Measurements from ENCODE around the gene MILR1.
"Not testable (repeated sequence)": the region's sequence is repeated elsewhere in the genome, so short reads cannot be mapped to it uniquely, and the experiment has no call there.

MILR1 gene

DNA sequence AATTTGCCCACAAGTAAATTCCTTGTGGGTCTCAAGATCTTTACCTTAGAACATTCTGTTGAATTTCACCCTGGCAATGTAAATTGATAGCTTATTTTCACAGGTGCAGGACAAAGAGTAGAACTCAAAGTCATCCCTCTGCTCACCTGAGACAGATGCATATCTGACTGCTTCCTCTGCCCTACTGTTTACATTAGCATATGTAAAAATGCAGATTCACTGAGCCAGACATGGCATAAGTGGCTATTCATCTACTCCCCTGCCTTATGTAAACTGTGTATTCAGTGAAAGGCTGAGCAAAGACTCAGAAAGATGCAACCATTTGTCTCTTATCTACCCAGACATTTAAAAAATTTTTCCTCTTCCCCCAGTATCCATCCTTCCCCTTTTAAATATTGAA is 22.3 kb upstream of the MILR1 start:
- no peak for DNase-seq (ENCODE audit: low read depth)
- TF ChIP-seq, protein P1, sequence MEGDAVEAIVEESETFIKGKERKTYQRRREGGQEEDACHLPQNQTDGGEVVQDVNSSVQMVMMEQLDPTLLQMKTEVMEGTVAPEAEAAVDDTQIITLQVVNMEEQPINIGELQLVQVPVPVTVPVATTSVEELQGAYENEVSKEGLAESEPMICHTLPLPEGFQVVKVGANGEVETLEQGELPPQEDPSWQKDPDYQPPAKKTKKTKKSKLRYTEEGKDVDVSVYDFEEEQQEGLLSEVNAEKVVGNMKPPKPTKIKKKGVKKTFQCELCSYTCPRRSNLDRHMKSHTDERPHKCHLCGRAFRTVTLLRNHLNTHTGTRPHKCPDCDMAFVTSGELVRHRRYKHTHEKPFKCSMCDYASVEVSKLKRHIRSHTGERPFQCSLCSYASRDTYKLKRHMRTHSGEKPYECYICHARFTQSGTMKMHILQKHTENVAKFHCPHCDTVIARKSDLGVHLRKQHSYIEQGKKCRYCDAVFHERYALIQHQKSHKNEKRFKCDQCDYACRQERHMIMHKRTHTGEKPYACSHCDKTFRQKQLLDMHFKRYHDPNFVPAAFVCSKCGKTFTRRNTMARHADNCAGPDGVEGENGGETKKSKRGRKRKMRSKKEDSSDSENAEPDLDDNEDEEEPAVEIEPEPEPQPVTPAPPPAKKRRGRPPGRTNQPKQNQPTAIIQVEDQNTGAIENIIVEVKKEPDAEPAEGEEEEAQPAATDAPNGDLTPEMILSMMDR (IDR thresholded peaks at IDR 0.05; ENCODE audit: low read depth, low read length, missing control alignments) = no peak
- H3K4me3 ChIP-seq (ENCODE audit: low read depth, low read length) = no peak overlapping the region

DNA sequence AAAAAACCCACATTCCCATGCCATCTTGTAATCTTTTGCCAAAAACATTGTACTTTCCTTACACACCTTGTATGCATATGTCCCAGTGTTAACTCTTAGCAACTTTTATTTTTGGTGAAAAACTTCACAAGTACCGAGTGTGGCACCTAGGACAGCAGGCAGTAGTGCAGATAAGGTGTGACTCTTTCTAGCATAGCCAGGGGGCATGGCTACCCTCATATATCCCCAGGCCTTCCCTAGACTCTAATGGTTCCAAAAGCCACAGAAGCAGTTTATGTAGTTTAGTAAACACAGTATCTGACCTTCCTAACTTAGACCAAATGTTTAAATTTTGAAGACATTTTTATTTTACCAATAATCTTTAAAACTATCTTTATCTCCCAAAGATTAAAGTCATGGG is 20.5 kb upstream of the MILR1 start:
- H3K4me3 ChIP-seq (ENCODE audit: low read depth, low read length) = no peak overlapping the region
- TF ChIP-seq, protein P1 (IDR thresholded peaks at IDR 0.05; ENCODE audit: low read depth, low read length, missing control alignments) = no peak
- no peak for DNase-seq (ENCODE audit: low read depth)

DNA sequence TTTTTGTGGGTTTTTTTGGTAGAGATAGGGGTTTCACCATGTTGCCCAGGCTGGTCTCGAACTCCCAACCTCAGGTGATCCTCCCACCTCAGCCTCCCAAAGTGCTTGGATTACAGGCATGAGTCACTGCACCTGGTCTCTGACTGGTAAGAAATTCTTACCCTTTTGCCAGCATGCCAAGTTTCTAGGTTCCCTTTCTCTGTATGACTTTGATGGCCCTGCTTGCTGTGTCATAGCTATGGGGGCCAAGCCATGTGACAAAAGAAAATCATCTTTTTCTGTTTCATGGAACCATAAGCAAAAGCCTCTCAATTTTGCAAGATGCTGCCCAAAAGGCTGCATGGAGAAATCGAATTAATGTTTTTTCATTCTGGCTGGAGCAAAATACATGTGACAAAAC is 18.9 kb upstream of the MILR1 start:
- DNase-seq (ENCODE audit: low read depth) = not testable (repeated sequence)

DNA sequence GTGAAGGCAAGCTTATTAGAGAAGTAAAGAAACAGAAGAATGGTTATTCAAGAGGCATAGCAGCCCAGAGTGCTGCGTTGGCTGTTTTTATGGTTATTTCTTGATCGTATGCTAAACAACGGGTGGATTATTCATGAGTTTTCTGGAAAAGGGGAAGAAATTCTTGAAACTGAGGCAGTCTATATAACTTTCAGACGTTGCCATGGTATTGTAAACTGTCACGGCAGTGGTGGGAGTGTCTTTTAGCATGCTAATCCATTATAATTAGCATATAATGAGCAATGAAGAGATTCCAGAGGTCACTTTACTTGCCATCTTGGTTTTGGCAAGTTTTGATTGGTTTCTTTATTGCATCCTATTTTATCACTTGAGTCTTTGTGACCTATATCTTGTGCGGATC is 17.4 kb upstream of the MILR1 start:
- no peak overlapping the region for H3K4me3 ChIP-seq (ENCODE audit: low read depth, low read length)
- TF ChIP-seq, protein P1 (IDR thresholded peaks at IDR 0.05; ENCODE audit: low read depth, low read length, missing control alignments) = no peak
- no peak for DNase-seq (ENCODE audit: low read depth)

More for the DNA sequence above, 18.9 kb upstream of the MILR1 start:
- H3K4me3 ChIP-seq (ENCODE audit: low read depth, low read length) = not testable (repeated sequence)

DNA sequence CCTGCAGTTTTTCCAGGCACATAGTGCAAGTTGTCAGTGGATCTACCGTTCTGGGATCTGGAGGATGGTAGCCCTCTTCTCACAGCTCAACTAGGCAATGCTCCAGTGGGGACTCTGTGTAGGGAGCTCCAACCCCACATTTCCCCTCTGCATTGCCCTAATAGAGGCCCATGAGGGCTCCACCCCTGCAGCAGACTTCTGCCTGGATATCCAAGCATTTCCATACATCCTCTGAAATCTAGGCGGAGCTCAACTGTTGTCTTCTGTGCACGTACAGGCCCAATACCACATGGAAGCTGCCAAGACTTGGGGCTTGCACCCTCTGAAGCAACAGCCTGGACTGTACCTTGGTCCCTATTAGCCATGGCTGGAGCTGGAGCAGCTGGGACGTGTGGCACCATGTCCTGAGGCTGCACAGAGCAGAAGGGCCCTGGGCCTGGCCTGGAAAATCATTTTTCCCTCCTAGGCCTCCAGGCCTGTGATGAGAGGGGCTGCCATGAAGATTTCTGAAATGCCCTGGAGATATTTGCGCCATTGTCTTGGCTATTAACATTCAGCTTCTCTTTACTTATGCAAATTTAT is 10.9 kb upstream of the MILR1 start:
- no peak for DNase-seq (ENCODE audit: low read depth)
- no peak overlapping the region for H3K4me3 ChIP-seq (ENCODE audit: low read depth, low read length)

DNA sequence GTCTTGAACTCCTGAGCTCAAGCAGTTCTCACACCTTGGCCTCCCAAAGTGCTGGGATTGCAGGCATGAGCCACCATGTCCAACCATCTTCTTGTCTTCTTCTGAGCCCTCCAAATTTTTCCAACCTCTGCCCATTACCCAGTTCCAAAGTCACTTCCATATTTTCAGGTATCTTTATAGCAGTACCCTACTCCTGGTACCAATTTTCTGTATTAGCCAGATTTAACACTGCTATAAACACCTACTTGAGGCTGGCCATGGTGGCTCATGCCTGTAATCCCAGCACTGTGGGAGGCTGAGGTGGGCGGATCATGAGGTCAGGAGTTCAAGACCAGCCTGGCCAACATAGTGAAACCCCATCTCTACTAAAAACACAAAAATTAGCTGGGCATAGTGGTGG is 9.4 kb upstream of the MILR1 start:
- DNase-seq (ENCODE audit: low read depth); H3K4me3 ChIP-seq (ENCODE audit: low read depth, low read length): not testable (repeated sequence)

More for the DNA sequence above, 10.9 kb upstream of the MILR1 start:
- TF ChIP-seq, protein P1 (IDR thresholded peaks at IDR 0.05; ENCODE audit: low read depth, low read length, missing control alignments) = no peak

DNA sequence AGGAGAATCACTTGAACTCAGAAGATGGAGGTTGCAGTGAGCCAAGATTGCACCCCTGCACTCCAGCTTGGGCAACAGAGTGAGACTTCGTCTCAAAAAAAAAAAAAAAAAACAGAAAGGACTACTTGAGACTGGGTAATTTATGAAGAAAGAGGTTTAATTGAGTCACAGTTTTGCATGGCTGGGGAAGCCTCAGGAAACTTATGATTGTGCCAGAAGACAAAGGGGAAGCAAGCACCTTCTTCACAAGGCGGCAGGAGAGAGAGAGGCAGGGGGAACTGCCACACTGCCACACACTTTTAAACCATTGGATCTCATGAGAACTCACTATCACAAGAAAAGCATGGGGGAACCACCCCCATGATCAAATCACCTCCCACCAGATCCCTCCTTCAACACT is 9.0 kb upstream of the MILR1 start:
- TF ChIP-seq, protein P1 (IDR thresholded peaks at IDR 0.05; ENCODE audit: low read depth, low read length, missing control alignments) = no peak
- DNase-seq (ENCODE audit: low read depth) = no peak
- no peak overlapping the region for H3K4me3 ChIP-seq (ENCODE audit: low read depth, low read length)

DNA sequence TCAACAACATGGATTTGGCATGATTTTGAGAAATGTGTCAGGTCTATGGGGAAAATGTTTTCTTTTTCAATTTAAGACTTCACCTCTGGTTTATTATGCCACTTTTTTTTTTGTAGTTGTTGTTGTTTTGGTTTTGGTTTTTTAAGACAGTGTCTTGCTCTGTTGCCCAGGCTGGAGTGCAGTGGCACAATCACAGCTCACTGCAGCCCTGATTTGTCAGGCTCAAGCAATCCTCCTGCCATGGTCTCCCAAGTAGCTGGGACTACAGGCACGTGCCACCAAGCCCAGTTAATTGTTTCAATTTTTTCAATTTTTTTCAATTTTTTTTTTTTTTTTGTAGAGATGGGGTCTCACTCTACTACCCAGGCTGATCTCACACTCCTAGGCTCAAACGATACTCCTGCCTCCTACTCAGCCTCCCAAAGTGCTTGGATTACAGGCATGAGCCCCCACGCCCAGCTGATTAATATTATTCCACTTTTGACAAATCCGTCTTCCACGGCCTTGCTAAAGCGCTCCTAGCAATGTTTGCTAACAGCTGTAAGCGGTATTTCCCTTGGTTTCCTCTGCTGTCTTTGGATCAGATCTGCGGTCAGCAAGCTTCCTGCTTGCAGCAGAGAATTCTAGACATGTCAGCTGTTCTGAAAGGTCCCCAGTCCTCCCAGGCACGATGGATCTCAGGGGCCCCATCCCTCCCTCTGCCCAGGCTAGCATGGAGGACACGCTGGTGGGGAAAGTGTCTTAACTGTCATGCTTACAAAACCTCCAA is 7.0 kb upstream of the MILR1 start:
- TF ChIP-seq, protein P1 (IDR thresholded peaks at IDR 0.05; ENCODE audit: low read depth, low read length, missing control alignments) = no peak
- DNase-seq (ENCODE audit: low read depth) = no peak
- no peak overlapping the region for H3K4me3 ChIP-seq (ENCODE audit: low read depth, low read length)

Measured in GM12864 (cell line).